SK-N-SH treated with all-trans-retinoic acid at 6 μM for 48 hours (cell line): ENCODE results near the gene FKBP2.

Experiments
- ATAC-seq: fragments of 200-7000 bp; cut with Tn5 transposase; 3 replicates; pipeline ENCODE4 v1.9.1; 2020; ENCODE audit warnings: mild to moderate bottlenecking, moderate library complexity
- ARNTL ChIP-seq: fragments of 450-650 bp; formaldehyde crosslinking; IDR thresholded peaks from 2 replicates; pipeline ENCODE4 v1.5.0; 2020; ENCODE audit warnings: low read depth, mild to moderate bottlenecking, moderate library complexity, borderline replicate concordance
- ESRRG ChIP-seq: fragments of 250-450 bp; sonication (Bioruptor Pico); IDR thresholded peaks from 2 replicates; pipeline ENCODE4 v1.6.1; 2021; ENCODE audit warnings: mild to moderate bottlenecking
- GLIS3 ChIP-seq: fragments of 250-450 bp; sonication (Bioruptor Pico); IDR thresholded peaks from 2 replicates; pipeline ENCODE4 v1.5.0; 2020; ENCODE audit warnings: mild to moderate bottlenecking, moderate library complexity
- ISL1 ChIP-seq: fragments of 250-450 bp; sonication (Bioruptor Pico); IDR thresholded peaks from 2 replicates; pipeline ENCODE4 v2.1.2; 2022; ENCODE audit warnings: mild to moderate bottlenecking, moderate library complexity
- OSR1 ChIP-seq: fragments of 250-450 bp; sonication (Bioruptor Pico); IDR thresholded peaks from 2 replicates; pipeline ENCODE4 v1.8.0; 2022; ENCODE audit warnings: moderate library complexity, mild to moderate bottlenecking, inconsistent platforms
- RARB ChIP-seq: fragments of 250-450 bp; sonication (Bioruptor Pico); IDR thresholded peaks from 2 replicates; pipeline ENCODE4 v1.8.0; 2021; ENCODE audit warnings: mild to moderate bottlenecking, moderate library complexity
- SNAI2 ChIP-seq: fragments of 250-450 bp; sonication (Bioruptor Pico); IDR thresholded peaks from 2 replicates; pipeline ENCODE4 v1.5.0; 2020; ENCODE audit warnings: mild to moderate bottlenecking, moderate library complexity
- TCF4 ChIP-seq: fragments of 250-450 bp; sonication (Bioruptor Pico); IDR thresholded peaks from 2 replicates; pipeline ENCODE4 v1.8.0; 2021; ENCODE audit warnings: mild to moderate bottlenecking, moderate library complexity, borderline replicate concordance
- TOX ChIP-seq: fragments of 250-450 bp; sonication (Bioruptor Pico); IDR thresholded peaks from 2 replicates; pipeline ENCODE4 v1.8.0; 2021; ENCODE audit warnings: mild to moderate bottlenecking, moderate library complexity, borderline replicate concordance
- ZC3H10 ChIP-seq: fragments of 250-450 bp; sonication (Bioruptor Pico); IDR thresholded peaks from 2 replicates; pipeline ENCODE4 v1.5.1; 2021; ENCODE audit warnings: mild to moderate bottlenecking, moderate library complexity
- ZFP3 ChIP-seq: fragments of 250-450 bp; sonication (Bioruptor Pico); IDR thresholded peaks from 2 replicates; pipeline ENCODE4 v1.5.0; 2020; ENCODE audit warnings: mild to moderate bottlenecking, moderate library complexity
- ZFP30 ChIP-seq: fragments of 450-650 bp; formaldehyde crosslinking; IDR thresholded peaks from 2 replicates; pipeline ENCODE4 v1.5.0; 2022; ENCODE audit warnings: mild to moderate bottlenecking, moderate library complexity
- ZNF565 ChIP-seq: fragments of 450-650 bp; formaldehyde crosslinking; conservative IDR thresholded peaks from 2 replicates; pipeline ENCODE4 v1.5.0; 2020; ENCODE audit warnings: low read depth, mild to moderate bottlenecking, moderate library complexity
- ZNF70 ChIP-seq: fragments of 450-650 bp; formaldehyde crosslinking; IDR thresholded peaks from 2 replicates; pipeline ENCODE4 v1.5.0; 2020; ENCODE audit warnings: mild to moderate bottlenecking, moderate library complexity
- ZNF8 ChIP-seq: fragments of 450-650 bp; formaldehyde crosslinking; IDR thresholded peaks from 2 replicates; pipeline ENCODE4 v1.5.0; 2020; ENCODE audit warnings: mild to moderate bottlenecking, moderate library complexity
- TF ChIP-seq, protein P1 (sequence below): fragments of 250-450 bp; sonication (Bioruptor Pico); IDR thresholded peaks from 2 replicates; pipeline ENCODE4 v1.5.1; 2021; ENCODE audit warnings: mild to moderate bottlenecking, moderate library complexity
- TF ChIP-seq, protein P2 (sequence below): fragments of 250-450 bp; sonication (Bioruptor Pico); IDR thresholded peaks from 2 replicates; pipeline ENCODE4 v1.5.1; 2020; ENCODE audit warnings: low read depth, mild to moderate bottlenecking, moderate library complexity
- TF ChIP-seq, protein P3 (sequence below): fragments of 250-450 bp; sonication (Bioruptor Pico); IDR thresholded peaks from 2 replicates; pipeline ENCODE4 v1.8.0; 2020; ENCODE audit warnings: mild to moderate bottlenecking, moderate library complexity, borderline replicate concordance
- TF ChIP-seq, protein P4 (sequence below): fragments of 250-450 bp; sonication (Bioruptor Pico); IDR thresholded peaks from 2 replicates; pipeline ENCODE4 v1.5.0; 2020; ENCODE audit warnings: mild to moderate bottlenecking, moderate library complexity

Gene FKBP2

DNA sequence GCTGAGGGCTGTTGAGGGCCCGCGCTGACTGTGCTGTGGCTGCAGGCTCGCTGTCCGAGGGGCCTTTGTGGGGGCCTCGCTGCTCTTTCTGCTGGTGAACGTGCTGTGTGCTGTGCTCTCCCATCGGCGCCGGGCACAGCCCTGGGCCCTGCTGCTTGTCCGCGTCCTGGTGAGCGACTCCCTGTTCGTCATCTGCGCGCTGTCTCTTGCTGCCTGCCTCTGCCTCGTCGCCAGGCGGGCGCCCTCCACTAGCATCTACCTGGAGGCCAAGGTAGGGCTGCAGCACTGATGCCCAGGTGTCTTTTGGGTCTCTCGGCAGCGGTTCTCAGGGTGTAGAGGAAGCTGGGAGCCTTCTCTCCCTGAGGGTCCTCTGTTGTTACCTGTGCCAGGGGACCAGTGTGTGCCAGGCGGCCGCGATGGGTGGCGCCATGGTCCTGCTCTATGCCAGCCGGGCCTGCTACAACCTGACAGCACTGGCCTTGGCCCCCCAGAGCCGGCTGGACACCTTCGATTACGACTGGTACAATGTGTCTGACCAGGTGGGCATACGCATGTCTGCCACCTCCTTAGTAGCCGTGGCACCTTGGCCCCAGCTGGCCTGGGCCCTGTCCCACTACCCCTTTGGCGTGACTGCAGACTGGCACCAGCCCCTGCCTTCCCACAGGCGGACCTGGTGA is 46.9 kb downstream of the FKBP2 start:
- TF ChIP-seq TOX (CRISPR knock-in tag) (no peak), ZC3H10 (no peak), ISL1 (CRISPR knock-in tag) (no peak), ESRRG (no peak), RARB (CRISPR knock-in tag) (no peak), GLIS3 (CRISPR knock-in tag) (no peak), ZNF565 (CRISPR knock-in tag) (no peak)
- TF ChIP-seq, protein P1, sequence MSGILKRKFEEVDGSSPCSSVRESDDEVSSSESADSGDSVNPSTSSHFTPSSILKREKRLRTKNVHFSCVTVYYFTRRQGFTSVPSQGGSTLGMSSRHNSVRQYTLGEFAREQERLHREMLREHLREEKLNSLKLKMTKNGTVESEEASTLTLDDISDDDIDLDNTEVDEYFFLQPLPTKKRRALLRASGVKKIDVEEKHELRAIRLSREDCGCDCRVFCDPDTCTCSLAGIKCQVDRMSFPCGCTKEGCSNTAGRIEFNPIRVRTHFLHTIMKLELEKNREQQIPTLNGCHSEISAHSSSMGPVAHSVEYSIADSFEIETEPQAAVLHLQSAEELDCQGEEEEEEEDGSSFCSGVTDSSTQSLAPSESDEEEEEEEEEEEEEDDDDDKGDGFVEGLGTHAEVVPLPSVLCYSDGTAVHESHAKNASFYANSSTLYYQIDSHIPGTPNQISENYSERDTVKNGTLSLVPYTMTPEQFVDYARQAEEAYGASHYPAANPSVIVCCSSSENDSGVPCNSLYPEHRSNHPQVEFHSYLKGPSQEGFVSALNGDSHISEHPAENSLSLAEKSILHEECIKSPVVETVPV (CRISPR knock-in tag), result no peak
- TF ChIP-seq, protein P2, sequence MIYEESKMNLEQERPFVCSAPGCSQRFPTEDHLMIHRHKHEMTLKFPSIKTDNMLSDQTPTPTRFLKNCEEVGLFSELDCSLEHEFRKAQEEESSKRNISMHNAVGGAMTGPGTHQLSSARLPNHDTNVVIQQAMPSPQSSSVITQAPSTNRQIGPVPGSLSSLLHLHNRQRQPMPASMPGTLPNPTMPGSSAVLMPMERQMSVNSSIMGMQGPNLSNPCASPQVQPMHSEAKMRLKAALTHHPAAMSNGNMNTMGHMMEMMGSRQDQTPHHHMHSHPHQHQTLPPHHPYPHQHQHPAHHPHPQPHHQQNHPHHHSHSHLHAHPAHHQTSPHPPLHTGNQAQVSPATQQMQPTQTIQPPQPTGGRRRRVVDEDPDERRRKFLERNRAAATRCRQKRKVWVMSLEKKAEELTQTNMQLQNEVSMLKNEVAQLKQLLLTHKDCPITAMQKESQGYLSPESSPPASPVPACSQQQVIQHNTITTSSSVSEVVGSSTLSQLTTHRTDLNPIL (CRISPR knock-in tag), result no peak
- TF ChIP-seq, protein P3, sequence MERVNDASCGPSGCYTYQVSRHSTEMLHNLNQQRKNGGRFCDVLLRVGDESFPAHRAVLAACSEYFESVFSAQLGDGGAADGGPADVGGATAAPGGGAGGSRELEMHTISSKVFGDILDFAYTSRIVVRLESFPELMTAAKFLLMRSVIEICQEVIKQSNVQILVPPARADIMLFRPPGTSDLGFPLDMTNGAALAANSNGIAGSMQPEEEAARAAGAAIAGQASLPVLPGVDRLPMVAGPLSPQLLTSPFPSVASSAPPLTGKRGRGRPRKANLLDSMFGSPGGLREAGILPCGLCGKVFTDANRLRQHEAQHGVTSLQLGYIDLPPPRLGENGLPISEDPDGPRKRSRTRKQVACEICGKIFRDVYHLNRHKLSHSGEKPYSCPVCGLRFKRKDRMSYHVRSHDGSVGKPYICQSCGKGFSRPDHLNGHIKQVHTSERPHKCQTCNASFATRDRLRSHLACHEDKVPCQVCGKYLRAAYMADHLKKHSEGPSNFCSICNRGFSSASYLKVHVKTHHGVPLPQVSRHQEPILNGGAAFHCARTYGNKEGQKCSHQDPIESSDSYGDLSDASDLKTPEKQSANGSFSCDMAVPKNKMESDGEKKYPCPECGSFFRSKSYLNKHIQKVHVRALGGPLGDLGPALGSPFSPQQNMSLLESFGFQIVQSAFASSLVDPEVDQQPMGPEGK (CRISPR knock-in tag), result no peak
- ATAC-seq, result no peak

DNA sequence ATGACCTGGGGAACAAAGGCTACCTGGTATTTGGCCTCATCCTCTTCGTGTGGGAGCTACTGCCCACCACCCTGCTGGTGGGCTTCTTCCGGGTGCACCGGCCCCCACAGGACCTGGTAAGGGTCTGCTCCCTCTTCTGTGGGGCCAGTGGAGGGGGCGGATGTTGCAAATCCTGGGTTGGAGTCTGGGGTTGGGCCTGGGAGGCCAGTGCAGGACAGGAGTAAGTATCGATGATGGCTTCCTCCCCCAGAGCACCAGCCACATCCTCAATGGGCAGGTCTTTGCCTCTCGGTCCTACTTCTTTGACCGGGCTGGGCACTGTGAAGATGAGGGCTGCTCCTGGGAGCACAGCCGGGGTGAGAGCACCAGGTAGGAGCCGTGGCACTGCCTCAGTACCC is 47.5 kb downstream of the FKBP2 start:
- ATAC-seq, result no peak
- TF ChIP-seq, protein P1 (CRISPR knock-in tag), result no peak
- no peak for TF ChIP-seq SNAI2 (CRISPR knock-in tag)
- TF ChIP-seq ARNTL (CRISPR knock-in tag), result no peak
- TF ChIP-seq, protein P4, sequence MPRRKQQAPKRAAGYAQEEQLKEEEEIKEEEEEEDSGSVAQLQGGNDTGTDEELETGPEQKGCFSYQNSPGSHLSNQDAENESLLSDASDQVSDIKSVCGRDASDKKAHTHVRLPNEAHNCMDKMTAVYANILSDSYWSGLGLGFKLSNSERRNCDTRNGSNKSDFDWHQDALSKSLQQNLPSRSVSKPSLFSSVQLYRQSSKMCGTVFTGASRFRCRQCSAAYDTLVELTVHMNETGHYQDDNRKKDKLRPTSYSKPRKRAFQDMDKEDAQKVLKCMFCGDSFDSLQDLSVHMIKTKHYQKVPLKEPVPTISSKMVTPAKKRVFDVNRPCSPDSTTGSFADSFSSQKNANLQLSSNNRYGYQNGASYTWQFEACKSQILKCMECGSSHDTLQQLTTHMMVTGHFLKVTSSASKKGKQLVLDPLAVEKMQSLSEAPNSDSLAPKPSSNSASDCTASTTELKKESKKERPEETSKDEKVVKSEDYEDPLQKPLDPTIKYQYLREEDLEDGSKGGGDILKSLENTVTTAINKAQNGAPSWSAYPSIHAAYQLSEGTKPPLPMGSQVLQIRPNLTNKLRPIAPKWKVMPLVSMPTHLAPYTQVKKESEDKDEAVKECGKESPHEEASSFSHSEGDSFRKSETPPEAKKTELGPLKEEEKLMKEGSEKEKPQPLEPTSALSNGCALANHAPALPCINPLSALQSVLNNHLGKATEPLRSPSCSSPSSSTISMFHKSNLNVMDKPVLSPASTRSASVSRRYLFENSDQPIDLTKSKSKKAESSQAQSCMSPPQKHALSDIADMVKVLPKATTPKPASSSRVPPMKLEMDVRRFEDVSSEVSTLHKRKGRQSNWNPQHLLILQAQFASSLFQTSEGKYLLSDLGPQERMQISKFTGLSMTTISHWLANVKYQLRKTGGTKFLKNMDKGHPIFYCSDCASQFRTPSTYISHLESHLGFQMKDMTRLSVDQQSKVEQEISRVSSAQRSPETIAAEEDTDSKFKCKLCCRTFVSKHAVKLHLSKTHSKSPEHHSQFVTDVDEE (CRISPR knock-in tag), result no peak
- TF ChIP-seq ZNF70 (CRISPR knock-in tag), result no peak
- TF ChIP-seq GLIS3 (CRISPR knock-in tag), result no peak
- no peak for TF ChIP-seq TCF4 (CRISPR knock-in tag)
- no peak for TF ChIP-seq ISL1 (CRISPR knock-in tag)
- TF ChIP-seq OSR1, result no peak
- TF ChIP-seq, protein P3 (CRISPR knock-in tag), result no peak
- TF ChIP-seq ZNF8 (CRISPR knock-in tag), result no peak
- no peak for TF ChIP-seq ESRRG
- TF ChIP-seq, all 23 proteins: peak for 0

DNA sequence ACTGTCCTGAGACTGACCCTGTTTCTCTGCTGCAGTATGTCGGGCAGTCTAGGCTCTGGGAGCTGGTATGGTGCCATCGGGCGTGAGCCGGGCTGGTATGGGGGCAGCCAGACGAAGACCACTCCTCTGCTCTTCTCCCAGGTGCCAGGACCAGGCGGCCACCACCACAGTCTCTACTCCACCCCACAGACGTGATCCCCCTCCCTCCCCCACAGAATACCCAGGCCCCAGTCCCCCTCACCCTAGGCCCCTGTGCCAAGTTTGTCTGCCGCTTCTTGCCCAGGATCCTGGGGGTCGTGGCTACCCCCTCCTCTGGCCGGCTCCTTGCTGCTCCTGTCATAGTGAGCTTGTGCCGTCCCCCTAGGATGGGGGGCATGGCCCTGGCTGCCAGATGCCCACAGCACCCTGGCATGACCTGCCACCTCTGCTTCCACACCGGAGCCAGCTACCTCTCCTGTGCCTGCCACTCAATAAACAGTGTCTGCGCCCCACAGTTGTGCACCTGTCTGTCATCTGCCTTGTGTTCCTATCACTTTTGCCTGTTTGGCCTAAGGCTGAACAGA is 48.2 kb downstream of the FKBP2 start:
- TF ChIP-seq, protein P1 (CRISPR knock-in tag), result no peak
- TF ChIP-seq ZFP30 (CRISPR knock-in tag) (no peak), ZNF8 (CRISPR knock-in tag) (no peak), ZC3H10 (no peak), SNAI2 (CRISPR knock-in tag) (no peak), ZFP3 (CRISPR knock-in tag) (no peak), TOX (CRISPR knock-in tag) (no peak)
- TF ChIP-seq, protein P3 (CRISPR knock-in tag), result no peak
- no peak for ATAC-seq
